ENCODE measurements around the gene MAP3K6. TPM values are rescaled to one million over a fixed set of nuclear protein-coding genes. Genes with fewer than 3 reads are reported as not detected.

MAP3K6 gene
- total RNA-seq, 1 donor: 8.3 TPM

- DNase-seq (ENCODE audit: low read depth in 2 of 3, low spot score in 2 of 3): no peak
Measured at GRCh38 chr1:27358038-27358927, 8.5 kb downstream of the MAP3K6 start.

DNA sequence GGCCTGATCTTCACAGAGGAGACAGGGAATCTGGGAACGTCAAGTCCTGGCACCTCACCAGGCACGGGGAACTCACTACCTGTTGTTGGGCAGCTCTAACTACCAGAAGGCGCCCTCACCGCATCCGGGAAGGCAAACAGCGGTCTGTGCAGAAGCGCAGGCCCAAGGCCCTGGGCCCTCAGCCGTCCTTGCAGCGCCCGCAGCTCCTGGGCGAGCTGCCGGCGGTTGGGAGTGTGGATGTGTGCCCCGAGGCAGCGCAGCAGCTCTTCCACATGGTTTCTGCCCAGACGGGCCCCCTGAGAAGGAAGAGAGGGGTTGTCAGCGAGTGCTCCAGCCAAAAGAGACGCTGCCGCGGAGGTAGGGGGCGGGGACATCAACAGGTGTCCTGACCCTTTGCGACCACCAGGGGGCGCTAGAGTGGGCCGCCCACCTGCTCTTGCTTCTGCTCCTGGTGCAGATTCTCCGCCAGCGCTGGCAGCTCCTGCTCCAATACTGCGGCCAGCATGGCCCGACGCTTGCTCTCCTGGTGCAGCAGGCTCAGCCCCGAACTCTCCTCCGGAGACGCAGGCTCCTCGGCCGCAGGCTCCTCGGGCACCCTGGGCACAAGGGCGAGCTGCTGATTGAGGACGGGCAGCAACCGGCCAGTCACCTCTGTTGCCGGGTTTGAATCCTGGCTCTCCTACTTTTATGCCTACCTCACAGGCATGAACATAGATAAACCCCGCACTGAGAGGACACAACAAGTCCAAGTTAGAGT is 9.3 kb downstream of the MAP3K6 start:
- DNase-seq (ENCODE audit: low read depth in 2 of 3, low spot score in 2 of 3): peak; percentile 77 to 86 (median 81)

- DNase-seq (ENCODE audit: low read depth in 2 of 3, low spot score in 2 of 3): peak in 1 of 3 donors; percentile 24
Measured at GRCh38 chr1:27356619-27357280, 10.0 kb downstream of the MAP3K6 start.

DNA sequence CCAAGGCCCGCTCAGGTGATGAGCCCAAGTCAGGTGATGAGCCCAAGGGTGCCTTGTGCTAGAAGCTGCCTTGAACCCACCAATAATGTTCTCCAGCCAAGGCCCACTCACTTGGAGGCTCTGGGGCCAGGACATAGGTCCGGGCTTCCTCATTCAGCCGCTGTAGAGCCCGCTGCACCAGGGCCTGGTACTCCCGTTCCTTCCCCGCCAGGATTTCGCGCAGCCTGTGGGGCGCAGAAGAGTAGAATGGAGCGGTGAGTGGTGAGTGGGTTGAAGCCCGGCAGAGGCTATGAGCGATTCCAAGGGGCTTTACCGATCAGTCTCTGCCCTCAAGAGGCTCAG is 10.5 kb downstream of the MAP3K6 start:
- DNase-seq (ENCODE audit: low read depth in 2 of 3, low spot score in 2 of 3): no peak

DNA sequence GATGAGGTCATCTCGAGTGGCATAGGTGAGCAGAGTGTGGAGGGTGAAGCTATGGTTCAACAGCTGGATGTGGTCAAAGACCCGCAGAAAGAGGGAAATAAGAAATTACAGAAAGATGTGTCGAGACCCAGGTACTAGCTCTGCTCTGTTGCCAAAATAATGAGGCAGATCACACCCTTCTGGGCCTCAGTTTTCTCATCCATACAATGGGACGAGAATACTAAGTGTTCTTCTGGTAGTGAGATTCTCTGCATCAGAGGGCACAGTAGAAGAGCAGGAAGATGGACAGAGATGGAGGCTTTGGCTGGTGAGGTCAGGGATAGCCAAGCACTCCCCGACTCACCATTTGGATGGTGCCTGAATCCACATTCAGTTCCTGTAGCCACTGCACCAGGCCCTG is 11.1 kb downstream of the MAP3K6 start:
- DNase-seq (ENCODE audit: low read depth in 2 of 3, low spot score in 2 of 3): no peak

- no peak for DNase-seq (ENCODE audit: low read depth in 2 of 3, low spot score in 2 of 3)
Measured at GRCh38 chr1:27353629-27354028, 13.1 kb downstream of the MAP3K6 start.

GRCh38 chr1:27353166-27353565 is 13.6 kb downstream of the MAP3K6 start:
- no peak for DNase-seq (ENCODE audit: low read depth in 2 of 3, low spot score in 2 of 3)

DNA sequence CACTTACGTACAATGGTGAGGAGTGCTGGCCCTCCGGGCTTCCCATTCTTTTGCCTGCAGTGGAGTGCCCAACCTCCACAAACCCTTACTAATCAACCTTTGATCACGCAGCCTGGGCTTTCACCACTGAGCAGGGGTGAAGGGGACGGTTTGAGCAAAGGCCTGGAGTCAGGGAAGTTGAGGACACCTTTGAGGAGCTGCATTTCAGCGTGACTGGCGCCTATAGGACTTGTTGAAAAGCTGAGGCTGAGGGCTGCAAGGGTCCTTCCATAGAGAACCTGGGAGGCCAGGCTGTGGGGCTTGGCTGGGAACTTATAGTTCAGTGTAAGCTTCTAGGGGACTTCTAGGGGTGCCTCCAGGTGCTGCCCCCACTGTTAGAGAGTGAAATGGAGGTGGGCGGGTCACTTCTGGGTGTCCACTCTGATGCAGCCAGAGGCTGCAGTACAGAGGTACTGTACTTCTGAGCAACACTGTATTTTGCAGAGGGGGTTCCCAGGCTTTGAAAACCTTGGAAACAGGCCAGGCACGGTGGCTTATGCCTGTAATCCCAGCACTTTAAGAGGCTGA is 15.1 kb downstream of the MAP3K6 start:
- DNase-seq (ENCODE audit: low read depth in 2 of 3, low spot score in 2 of 3): no peak

DNA sequence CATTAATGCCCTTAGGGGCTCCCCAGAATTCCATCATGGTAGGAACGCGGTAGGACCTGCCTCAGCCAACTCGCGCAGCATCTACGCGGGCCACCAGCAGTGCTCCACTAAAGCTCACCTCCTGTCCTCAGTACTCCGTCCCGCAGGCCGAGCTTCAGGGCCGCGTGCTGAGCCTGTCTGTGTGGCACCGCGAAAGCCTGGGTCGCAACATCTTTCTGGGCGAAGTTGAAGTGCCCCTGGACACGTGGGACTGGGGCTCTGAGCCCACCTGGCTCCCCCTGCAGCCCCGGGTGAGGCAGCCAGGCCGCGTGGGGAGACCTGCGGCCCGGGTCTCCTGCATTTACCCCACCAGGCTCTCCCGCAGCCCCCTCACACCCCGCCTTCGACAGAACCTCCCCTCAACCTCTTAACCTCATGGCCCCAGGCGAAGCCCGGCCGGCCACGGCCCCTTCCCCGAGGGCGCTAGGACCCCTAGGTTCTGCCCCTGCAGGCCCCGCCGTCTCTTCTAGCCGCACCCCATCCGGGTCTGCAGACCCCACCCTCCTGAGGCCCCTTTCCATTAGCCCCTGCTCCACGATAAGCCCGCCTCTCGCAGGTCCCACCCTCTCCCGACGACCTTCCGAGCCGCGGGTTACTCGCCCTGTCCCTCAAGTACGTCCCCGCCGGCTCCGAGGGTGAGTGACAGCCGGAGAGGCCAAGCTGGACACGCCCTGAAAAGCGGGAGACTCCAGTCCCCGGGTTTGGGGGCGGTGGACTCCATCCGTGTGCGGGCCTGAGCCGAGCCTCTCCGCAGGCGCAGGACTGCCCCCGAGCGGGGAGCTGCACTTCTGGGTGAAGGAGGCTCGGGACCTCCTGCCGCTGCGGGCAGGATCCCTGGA is 15.9 kb downstream of the MAP3K6 start:
- DNase-seq (ENCODE audit: low read depth in 2 of 3, low spot score in 2 of 3): no peak

DNA sequence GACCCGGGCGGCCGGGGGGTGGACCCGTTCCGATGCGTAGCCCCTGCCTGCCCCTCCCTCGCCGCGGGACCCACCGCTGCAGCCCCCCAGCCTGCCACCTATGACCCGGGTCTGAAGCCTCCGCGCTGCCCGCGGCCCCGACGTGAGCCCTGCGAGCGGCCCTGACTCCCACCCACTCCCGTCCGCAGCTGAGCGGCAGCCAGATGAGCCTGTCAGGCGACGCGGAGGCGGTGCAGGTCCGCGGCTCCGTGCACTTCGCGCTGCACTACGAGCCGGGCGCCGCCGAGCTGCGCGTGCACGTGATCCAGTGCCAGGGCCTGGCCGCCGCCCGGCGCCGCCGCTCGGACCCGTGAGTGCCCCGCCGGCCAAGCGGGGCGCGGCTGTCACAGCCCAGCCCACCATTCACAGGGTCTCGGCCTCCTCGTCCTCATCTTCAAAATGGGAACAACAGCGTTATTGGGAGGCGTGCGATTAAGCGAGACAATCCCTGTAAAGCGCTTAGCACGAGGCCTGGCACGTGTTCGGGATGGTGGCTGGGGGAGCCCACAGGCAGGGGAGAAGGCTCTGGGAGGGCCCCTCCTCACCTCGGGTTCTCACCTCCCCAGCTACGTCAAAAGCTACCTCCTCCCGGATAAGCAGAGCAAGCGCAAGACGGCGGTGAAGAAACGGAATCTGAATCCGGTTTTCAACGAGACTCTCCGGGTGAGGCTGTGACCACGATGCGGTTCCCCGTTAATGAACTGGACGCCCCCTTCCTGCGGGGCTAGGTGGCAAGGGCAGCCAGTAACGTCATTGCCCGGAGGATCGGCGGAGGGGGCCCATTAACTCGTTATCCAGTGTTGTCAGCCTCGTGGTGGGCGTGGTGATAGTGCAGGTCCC is 16.7 kb downstream of the MAP3K6 start:
- peak in 1 of 3 donors; percentile 31 for DNase-seq (ENCODE audit: low read depth in 2 of 3, low spot score in 2 of 3)

DNA sequence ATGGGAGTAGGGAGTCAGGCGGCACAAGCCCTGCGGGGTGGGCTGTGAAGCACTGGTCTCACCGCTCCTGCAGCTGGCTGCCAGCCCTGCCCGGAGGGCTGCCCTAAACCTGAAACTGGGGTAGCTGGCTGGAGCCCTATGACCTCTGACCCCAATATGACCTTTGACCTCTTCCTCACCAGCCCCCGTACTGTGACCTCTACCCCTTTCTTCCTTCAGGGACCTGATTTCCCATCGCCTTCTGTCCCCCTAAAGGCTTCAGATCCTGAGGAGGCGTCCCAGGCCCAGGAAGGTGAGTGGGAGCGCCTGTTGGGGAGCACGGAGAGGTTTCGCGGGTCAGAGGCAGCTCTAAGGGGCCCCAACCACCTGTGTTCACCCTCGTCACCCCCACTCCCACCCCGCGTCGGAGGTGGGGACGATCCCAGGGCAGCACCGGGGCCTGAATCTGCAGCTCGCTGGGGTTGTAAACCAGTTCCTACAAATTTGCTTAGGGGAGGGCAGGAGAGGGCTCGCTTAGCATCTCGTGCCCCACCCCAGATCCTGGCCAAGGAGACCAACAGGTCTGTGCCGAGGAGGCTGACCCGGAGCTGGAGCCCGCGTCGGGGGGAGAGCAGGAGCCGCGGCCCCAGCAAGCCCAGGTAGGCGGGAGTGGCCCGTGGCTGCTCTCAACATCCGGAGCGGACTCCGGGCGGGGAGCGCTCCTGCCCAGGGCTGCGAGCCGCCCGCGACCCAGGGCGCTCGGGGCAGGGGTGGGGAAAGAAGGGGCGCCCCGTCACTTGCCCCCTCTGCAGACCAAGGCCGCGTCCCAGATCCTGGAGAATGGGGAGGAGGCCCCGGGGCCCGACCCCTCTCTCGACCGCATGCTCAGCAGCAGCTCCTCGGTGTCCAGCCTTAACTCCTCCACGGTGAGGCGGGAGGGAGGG is 17.6 kb downstream of the MAP3K6 start:
- DNase-seq (ENCODE audit: low read depth in 2 of 3, low spot score in 2 of 3): peak in 1 of 3 donors; percentile 17

- no peak for DNase-seq (ENCODE audit: low read depth in 2 of 3, low spot score in 2 of 3)
Measured at GRCh38 chr1:27346991-27347624, 19.7 kb downstream of the MAP3K6 start.

GRCh38 chr1:27346357-27346756 is 20.4 kb downstream of the MAP3K6 start:
- DNase-seq (ENCODE audit: low read depth in 2 of 3, low spot score in 2 of 3): no peak

DNA sequence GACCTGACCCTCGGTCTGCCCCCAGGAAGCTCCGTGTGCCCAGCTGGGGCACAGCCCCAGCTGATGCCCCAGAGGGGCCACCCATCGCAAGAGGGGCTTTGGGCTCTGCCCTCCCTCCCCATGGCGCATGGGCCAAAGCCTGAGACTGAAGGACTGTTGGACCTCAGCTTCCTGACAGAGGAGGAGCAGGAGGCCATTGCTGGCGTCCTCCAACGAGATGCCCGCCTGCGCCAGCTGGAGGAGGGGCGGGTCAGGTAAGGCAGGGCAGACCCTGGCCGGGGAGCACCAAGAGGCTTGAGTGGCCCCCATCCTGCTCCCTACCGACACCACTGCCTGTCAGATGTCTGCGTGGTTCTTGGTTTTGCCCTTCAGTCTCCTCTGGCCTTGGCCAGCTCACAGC is 21.5 kb downstream of the MAP3K6 start:
- DNase-seq (ENCODE audit: low read depth in 2 of 3, low spot score in 2 of 3): no peak

GRCh38 chr1:27343639-27344025 is 23.1 kb downstream of the MAP3K6 start:
- no peak for DNase-seq (ENCODE audit: low read depth in 2 of 3, low spot score in 2 of 3)

GRCh38 chr1:27342778-27343638 is 23.8 kb downstream of the MAP3K6 start:
- peak in 2 of 3 donors; percentile 82 to 83 for DNase-seq (ENCODE audit: low read depth in 2 of 3, low spot score in 2 of 3)

DNA sequence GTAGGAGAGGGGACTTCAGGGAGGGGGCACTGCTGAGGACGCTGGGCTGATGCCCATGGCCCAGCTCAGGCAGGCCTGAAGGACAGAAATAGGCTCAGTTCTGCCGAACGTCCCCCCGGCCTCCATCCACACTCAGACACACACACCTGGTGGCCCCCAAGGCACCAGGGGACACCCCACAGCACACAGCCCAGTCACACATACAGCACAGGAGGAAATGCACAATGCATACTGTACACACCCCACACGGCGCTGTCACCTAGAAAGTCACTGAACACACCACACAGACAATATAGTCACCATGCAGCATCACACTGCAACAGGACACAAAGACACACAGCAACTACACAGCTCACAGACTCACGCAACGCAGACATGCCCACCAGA is 24.4 kb downstream of the MAP3K6 start:
- DNase-seq (ENCODE audit: low read depth in 2 of 3, low spot score in 2 of 3): peak in 1 of 3 donors; percentile 19

Data from hematopoietic multipotent progenitor cell (in vitro differentiated cells).